Astrocyte (in vitro differentiated cells and primary cell): ENCODE results near the gene FXYD5.

Source experiments
- EZH2 ChIP-seq: IDR thresholded peaks from 2 replicates; pipeline ENCODE4 v1.6.1; 2012; ENCODE audit warnings: mild to moderate bottlenecking, low read length, inconsistent platforms; ENCODE audit not compliant: insufficient read depth
- TF ChIP-seq, protein P1 (sequence below): IDR thresholded peaks from 2 replicates; pipeline ENCODE4 v1.5.1; 2011; ENCODE audit warnings: low read depth, mild to moderate bottlenecking, inconsistent platforms, low read length, moderate library complexity; ENCODE audit not compliant: insufficient read depth

DNA sequence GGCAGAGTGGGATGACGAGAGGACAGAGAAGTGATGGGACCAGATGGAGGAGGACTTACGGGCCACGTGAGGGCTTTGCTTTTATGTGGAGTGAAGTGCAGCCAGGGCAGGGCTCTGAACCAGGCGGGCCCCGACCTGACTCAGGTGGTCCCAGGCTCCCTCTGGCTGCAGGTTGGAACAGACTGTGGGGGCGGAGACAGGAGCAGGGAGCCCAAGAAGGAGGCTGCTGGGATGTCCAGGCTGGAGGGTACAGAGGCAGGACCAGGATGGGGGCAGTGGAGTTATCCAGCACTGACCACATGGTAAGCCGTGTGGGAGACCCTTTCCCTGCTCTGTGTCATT is 2.1 kb downstream of the FXYD5 start:
- TF ChIP-seq, protein P1, sequence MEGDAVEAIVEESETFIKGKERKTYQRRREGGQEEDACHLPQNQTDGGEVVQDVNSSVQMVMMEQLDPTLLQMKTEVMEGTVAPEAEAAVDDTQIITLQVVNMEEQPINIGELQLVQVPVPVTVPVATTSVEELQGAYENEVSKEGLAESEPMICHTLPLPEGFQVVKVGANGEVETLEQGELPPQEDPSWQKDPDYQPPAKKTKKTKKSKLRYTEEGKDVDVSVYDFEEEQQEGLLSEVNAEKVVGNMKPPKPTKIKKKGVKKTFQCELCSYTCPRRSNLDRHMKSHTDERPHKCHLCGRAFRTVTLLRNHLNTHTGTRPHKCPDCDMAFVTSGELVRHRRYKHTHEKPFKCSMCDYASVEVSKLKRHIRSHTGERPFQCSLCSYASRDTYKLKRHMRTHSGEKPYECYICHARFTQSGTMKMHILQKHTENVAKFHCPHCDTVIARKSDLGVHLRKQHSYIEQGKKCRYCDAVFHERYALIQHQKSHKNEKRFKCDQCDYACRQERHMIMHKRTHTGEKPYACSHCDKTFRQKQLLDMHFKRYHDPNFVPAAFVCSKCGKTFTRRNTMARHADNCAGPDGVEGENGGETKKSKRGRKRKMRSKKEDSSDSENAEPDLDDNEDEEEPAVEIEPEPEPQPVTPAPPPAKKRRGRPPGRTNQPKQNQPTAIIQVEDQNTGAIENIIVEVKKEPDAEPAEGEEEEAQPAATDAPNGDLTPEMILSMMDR: no peak
- TF ChIP-seq EZH2: no peak
